Neural progenitor cell (in vitro differentiated cells): Measurements from ENCODE around the gene PDIA2. TPM values are rescaled to one million over a fixed set of nuclear protein-coding genes. Genes with fewer than 3 reads are reported as not detected.

ENCODE experiments used
- DNase-seq: peaks from one replicate; pipeline ENCODE4 v3.0.0-alpha.2; 2016; ENCODE audit warnings: low spot score
- H2AFZ ChIP-seq: fragments of 200-600 bp; sonication (generic); replicated peaks from 2 replicates; pipeline ENCODE4 v1.6.1; 2016; ENCODE audit warnings: antibody characterized with exemption
- H3F3A ChIP-seq: fragments of 200-600 bp; sonication (generic); 2 replicates; pipeline ENCODE4 v1.6.1; 2016; ENCODE audit warnings: antibody characterized with exemption, low read depth
- H3K27ac ChIP-seq: fragments of 200-600 bp; sonication (generic); 2 replicates; pipeline ENCODE4 v1.5.1; 2016; ENCODE audit warnings: mild to moderate bottlenecking
- H3K27me3 ChIP-seq: fragments of 200-600 bp; sonication (generic); 2 replicates; pipeline ENCODE4 v1.6.1; 2016; ENCODE audit warnings: mild to moderate bottlenecking, moderate library complexity
- H3K36me3 ChIP-seq: fragments of 200-600 bp; sonication (generic); 2 replicates; pipeline ENCODE4 v1.5.1; 2016
- H3K4me1 ChIP-seq: fragments of 200-600 bp; sonication (generic); 2 replicates; pipeline ENCODE4 v1.6.1; 2016; ENCODE audit warnings: mixed run types
- H3K4me2 ChIP-seq: fragments of 200-600 bp; sonication (generic); 2 replicates; pipeline ENCODE4 v1.6.1; 2016
- H3K4me3 ChIP-seq: fragments of 200-600 bp; sonication (generic); 2 replicates; pipeline ENCODE4 v1.5.1; 2016
- H3K79me2 ChIP-seq: fragments of 200-600 bp; sonication (generic); 2 replicates; pipeline ENCODE4 v1.6.1; 2016; ENCODE audit warnings: low read depth
- H3K9ac ChIP-seq: fragments of 200-600 bp; sonication (generic); 2 replicates; pipeline ENCODE4 v1.6.1; 2016
- H3K9me3 ChIP-seq: fragments of 200-600 bp; sonication (generic); 2 replicates; pipeline ENCODE4 v1.5.1; 2016; ENCODE audit warnings: low read depth
- H4K20me1 ChIP-seq: fragments of 200-600 bp; sonication (generic); 2 replicates; pipeline ENCODE4 v1.6.1; 2016; ENCODE audit warnings: low read depth
- H3K27ac Mint-ChIP-seq: 3 replicates; pipeline ENCODE4 v1.8.0; 2021; ENCODE audit warnings: mixed read lengths
- H3K27me3 Mint-ChIP-seq: 2 replicates; pipeline ENCODE4 v1.8.0; 2022; ENCODE audit warnings: low read depth, mild to moderate bottlenecking, inconsistent platforms, moderate library complexity, mixed read lengths; ENCODE audit not compliant: insufficient read depth
- H3K36me3 Mint-ChIP-seq: 3 replicates; pipeline ENCODE4 v1.8.0; 2021; ENCODE audit warnings: mixed read lengths
- H3K4me1 Mint-ChIP-seq: 3 replicates; pipeline ENCODE4 v1.8.0; 2021; ENCODE audit warnings: mixed read lengths
- H3K4me3 Mint-ChIP-seq: 3 replicates; pipeline ENCODE4 v1.8.0; 2021; ENCODE audit warnings: mild to moderate bottlenecking, moderate library complexity, mixed read lengths
- H3K9me3 Mint-ChIP-seq: 3 replicates; pipeline ENCODE4 v1.8.0; 2020; ENCODE audit warnings: mixed read lengths
- CTCF ChIP-seq: fragments of 200-600 bp; sonication (generic); IDR thresholded peaks from 2 replicates; pipeline ENCODE4 v1.5.1; 2017; ENCODE audit warnings: antibody characterized with exemption, mild to moderate bottlenecking
- EZH2 ChIP-seq: fragments of 200-600 bp; sonication (generic); IDR thresholded peaks from 2 replicates; pipeline ENCODE4 v1.6.1; 2017; ENCODE audit warnings: antibody characterized with exemption, mild to moderate bottlenecking, moderate library complexity
- EZH2phosphoT487 ChIP-seq: fragments of 200-600 bp; sonication (generic); IDR thresholded peaks from 2 replicates; pipeline ENCODE4 v1.6.1; 2017; ENCODE audit warnings: antibody characterized with exemption
- total RNA-seq: library from RNA; depleted of rRNA; stranded (reverse); fragments of >200 nt; gene quantifications from 2 replicates; pipeline ENCODE4 v1.2.3, GENCODE V29; 2015; ENCODE audit warnings: low replicate concordance

PDIA2 gene
- total RNA-seq, 1 donor from 2014 or later, result not detected

GRCh38 chr16:321532-321931 lies 38.6 kb downstream of the PDIA2 start:
- Mint-ChIP-seq H3K4me1 (peaks cover 6% of the 10 kb centered on the region), H3K27ac (no peak overlapping the region), H3K27me3 (no peaks in the 10 kb centered on the region), H3K36me3 (peaks cover 4% of the 10 kb centered on the region), H3K9me3 (no peaks in the 10 kb centered on the region), H3K4me3 (no peak overlapping the region)
- H2AFZ ChIP-seq, result no peak overlapping the region
- no peak overlapping the region for H3K4me2 ChIP-seq
- no peaks in the 10 kb centered on the region for H3K9me3 ChIP-seq
- peaks cover 89% of the 10 kb centered on the region for H4K20me1 ChIP-seq
- no peak overlapping the region for H3K9ac ChIP-seq
- TF ChIP-seq CTCF (no peak), EZH2phosphoT487 (no peak), EZH2 (no peak)
- H3K36me3 ChIP-seq, result no peaks in the 10 kb centered on the region
- H3K4me3 ChIP-seq, result no peak overlapping the region
- peaks cover 7% of the 10 kb centered on the region for H3F3A ChIP-seq
- H3K4me1 ChIP-seq, result peaks cover 10% of the 10 kb centered on the region
- no peak for DNase-seq
- no peaks in the 10 kb centered on the region for H3K27me3 ChIP-seq
- peaks cover 77% of the 10 kb centered on the region for H3K79me2 ChIP-seq
- no peak overlapping the region for H3K27ac ChIP-seq

GRCh38 chr16:322476-323143 lies 39.6 kb downstream of the PDIA2 start:
- H3K9me3 Mint-ChIP-seq, result no peaks in the 10 kb centered on the region
- Histone ChIP-seq H3F3A (peaks cover 7% of the 10 kb centered on the region), H3K27ac (no peak overlapping the region), H3K4me1 (peaks cover 10% of the 10 kb centered on the region), H3K9ac (no peak overlapping the region), H3K36me3 (no peaks in the 10 kb centered on the region), H3K4me2 (no peak overlapping the region), H3K79me2 (peaks cover 78% of the 10 kb centered on the region), H3K4me3 (no peak overlapping the region), H2AFZ (no peak overlapping the region), H3K9me3 (no peaks in the 10 kb centered on the region), H3K27me3 (no peaks in the 10 kb centered on the region), H4K20me1 (peaks cover 87% of the 10 kb centered on the region)
- DNase-seq, result no peak
- no peak overlapping the region for H3K4me3 Mint-ChIP-seq
- H3K4me1 Mint-ChIP-seq, result peaks cover 11% of the 10 kb centered on the region
- TF ChIP-seq EZH2, result no peak
- TF ChIP-seq EZH2phosphoT487, result no peak
- no peak for TF ChIP-seq CTCF
- H3K27me3 Mint-ChIP-seq, result no peaks in the 10 kb centered on the region
- peaks cover 4% of the 10 kb centered on the region for H3K36me3 Mint-ChIP-seq
- no peak overlapping the region for H3K27ac Mint-ChIP-seq

GRCh38 chr16:324201-324450 lies 41.2 kb downstream of the PDIA2 start:
- no peaks in the 10 kb centered on the region for H3K27me3 ChIP-seq
- TF ChIP-seq EZH2, result no peak
- TF ChIP-seq EZH2phosphoT487, result no peak
- no peak for TF ChIP-seq CTCF
- no peak overlapping the region for H3K27ac ChIP-seq
- no peak for DNase-seq
- no peaks in the 10 kb centered on the region for H3K9me3 Mint-ChIP-seq
- H3K27me3 Mint-ChIP-seq, result no peaks in the 10 kb centered on the region
- no peak overlapping the region for H3K4me3 Mint-ChIP-seq
- no peaks in the 10 kb centered on the region for H3K9me3 ChIP-seq
- no peaks in the 10 kb centered on the region for H3K36me3 ChIP-seq
- H3K9ac ChIP-seq, result no peak overlapping the region
- no peak overlapping the region for H3K27ac Mint-ChIP-seq
- peaks cover 8% of the 10 kb centered on the region for H3K4me1 Mint-ChIP-seq
- no peak overlapping the region for H3K4me2 ChIP-seq
- H3K4me1 ChIP-seq, result peaks cover 7% of the 10 kb centered on the region
- H2AFZ ChIP-seq, result no peak overlapping the region
- no peaks in the 10 kb centered on the region for H3F3A ChIP-seq
- peaks cover 83% of the 10 kb centered on the region for H4K20me1 ChIP-seq
- H3K79me2 ChIP-seq, result peaks cover 77% of the 10 kb centered on the region
- H3K36me3 Mint-ChIP-seq, result peaks cover under 1% of the 10 kb centered on the region
- H3K4me3 ChIP-seq, result no peak overlapping the region
